GM19455 (cell line): ENCODE results near the gene APBA2.
"Not testable (repeated sequence)": the region's sequence is repeated elsewhere in the genome, so short reads cannot be mapped to it uniquely, and the experiment has no call there.

Experiments
- ATAC-seq: cut with Tn5 transposase; IDR thresholded peaks from one replicate; pipeline ENCODE4 v1.9.1; 2021; ENCODE audit not compliant: unreplicated experiment

The APBA2 gene

DNA sequence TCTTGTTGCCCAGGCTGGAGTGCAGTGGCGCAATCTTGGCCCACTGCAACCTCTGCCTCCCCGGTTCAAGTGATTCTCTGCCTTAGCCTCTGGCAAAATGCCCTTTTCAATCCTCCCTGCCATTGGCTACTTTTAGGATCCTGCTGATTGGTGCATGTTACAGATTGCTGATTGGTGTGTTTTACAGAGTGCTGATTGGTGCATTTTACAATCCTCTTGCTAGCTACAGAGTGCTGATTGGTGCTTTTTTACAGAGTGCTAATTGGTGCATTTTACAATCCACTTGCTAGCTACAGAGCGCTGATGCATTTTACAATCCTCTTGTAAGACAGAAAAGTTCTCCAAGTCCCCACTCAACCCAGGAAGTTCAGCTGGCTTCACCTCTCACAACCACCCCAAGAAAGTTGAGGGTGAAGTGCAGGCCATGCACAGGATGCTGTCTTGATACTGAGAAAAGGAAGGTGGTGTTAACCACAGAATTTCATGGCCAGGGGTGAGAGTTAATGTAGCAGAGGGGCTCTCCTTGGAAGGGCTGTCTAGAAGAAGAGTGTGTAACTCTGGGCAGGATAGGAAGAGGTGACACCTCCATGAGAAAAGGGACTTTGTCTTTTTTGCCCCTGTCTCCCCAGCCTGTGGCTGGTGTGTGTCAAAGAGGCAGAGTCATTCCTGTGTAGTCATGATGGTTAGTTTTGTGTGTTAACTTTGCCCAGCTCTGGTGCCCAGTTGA lies 145.9 kb downstream of the APBA2 start:
- no peak for ATAC-seq

DNA sequence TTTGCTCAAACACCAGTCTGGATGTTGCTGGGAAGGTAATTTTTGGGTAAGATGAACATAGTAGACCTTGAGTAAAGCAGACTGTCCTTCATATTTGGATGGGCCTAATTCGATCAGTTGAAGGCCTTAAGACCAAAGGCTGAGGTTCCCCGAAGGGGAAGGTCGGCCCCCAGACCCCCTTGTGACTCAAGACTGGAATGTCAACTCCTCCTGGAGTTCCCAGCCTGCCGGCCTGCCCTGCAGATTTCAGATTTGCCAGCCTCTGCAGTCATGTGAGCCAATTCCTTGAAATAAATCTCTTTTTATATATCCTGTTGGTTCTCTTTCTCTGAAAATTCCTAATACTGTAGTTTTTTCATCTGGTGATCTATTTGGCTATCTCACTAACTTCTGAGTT lies 146.5 kb downstream of the APBA2 start:
- no peak for ATAC-seq

DNA sequence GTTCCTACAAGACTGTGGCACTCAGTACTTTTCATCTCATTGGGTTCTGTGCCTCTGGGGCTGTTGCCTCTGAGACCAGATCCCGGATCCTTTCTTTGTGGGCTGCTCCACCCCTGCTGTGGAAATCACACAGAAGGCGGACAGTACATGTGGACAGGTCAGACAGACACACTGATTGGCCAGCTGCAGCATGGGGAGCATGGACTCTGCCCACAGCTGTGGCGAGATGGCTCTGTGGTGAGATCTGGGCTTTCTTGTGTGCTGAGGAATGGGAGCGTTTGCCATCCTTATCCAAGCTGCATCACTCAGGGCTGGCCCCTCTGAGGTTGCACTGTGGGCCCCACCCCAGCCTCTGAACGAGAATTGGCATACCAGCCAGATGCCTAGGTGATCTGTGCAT lies 147.0 kb downstream of the APBA2 start:
- ATAC-seq: no peak

DNA sequence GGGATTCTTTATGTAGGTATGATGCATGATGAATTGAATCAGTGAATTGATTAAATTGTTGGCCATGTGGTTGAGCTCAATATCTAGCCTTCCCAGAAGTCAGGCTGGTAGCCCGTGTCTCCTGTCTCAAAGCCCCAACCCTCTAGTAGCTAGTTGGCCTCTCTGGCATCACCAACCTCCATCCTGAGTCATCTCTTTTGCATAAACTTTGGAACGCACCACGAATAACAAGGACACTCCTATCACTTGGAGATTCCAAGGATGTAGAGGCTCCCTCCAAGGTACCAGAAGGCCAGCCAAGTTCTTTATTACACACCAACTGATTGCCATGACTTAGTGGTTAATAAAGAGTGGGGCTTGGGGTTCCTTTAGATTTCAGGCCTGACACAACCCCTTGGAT lies 148.4 kb downstream of the APBA2 start:
- no peak for ATAC-seq

DNA sequence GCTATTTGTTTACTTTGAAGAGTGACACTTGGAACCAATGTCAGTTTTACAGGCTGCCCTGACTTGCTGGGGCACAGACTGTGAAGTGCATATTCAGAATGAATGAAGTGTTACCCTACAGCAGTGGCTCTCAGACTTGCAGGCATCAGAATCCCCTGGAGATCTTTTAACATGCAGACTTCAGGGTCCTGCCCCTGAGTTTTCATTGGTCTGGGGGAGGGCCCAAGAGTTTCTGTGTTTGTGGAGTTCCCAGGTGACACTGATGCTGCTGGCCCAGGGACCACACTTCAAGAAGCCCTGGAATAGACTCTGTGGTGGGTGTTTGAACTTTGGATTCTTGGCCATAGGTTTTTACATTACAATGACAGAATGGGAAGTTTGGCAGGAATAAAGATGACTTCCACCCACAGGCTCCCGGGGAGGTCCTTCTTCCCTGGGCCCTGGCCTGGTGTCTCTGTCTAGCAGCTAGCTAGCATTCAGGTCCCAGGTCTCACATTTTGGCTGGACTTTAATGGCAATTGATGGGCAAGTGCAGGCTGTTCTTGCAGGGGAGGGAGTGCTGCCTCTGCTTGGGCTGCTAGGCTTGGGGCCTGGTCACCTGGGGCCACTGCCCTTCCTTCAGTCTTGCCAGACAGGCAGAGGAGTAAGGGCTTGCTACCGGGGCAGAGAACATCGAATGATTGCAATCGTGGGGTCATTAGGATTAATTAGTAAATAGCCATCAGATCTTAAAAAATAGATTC lies 149.0 kb downstream of the APBA2 start:
- ATAC-seq: no peak

DNA sequence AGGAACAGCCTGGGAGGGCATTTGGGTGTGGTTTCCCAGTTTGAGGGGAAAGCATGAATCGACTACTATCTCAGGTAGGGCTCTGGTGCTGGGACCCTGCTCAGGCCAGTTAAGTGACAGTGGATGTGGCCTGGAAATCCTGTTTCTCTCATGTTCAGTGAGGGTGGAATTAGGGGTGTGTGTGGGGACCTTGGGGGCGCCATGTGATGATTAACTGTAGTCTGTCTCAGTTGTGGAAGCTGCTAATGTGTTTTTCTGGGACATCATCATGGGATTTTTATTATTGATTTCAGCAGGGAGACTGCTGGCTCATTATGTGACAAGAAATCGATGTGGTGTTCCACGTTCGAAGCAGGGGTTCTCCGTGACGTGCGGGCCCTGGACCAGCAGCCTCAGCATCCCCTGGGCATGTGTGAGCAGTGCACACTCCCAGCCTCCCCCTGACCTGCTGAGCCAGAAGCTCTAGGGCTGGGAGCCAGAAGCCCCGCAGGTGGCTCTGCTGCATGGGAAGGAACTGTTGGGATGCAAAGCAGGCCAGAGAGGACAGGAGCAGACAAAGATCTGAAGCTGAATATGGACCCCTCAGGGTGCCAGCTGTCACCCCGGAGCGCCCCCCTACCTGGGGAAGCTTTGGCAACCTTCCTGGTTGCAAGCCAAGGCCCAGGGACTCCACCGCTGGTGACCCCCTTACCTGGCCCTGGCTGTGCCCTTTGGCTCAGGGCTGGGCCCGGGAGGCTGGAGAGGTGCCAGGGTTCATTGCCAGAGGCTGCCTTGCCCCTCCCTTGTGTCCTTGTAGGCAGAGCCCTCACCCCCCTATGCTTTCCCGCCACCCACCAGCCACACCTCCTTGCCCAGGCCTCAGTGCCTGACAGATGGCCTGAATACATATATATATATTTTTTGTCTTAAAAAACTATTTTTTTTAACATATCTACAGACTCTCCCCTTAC lies 149.8 kb downstream of the APBA2 start:
- no peak for ATAC-seq

DNA sequence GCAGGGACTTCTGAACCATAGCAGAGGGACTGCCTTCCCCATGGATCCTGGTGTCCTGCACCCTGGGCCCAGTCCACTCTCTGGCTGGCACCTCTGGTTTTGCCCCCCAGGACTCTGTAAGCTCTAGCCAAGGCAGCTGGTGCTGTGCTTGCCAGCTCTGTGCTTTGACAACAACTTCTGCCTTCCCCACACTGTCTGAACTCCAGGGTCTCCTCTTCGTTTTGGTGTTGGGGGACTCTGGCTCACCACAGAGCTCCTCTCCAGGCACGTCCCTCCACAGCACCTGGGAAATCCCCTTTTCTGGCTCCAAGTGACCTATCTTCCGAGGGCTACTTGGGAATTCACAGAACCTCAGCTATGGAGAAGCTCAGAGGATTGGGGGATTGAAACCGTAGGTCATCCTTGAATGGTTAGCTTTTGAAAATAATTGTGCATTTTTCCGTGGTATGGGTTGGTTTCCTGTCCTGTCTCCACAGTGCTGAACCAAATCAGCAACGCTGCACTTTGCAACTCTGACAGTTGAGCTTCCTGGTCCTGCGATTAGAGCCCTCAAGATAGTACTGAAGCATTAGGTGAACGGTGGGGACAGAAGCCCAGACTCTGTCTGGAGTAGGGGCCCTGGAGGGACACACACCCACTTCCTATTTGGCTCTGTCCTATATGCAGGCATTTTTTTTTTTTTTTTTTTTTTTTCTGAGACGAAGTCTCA lies 152.4 kb downstream of the APBA2 start:
- ATAC-seq: no peak

DNA sequence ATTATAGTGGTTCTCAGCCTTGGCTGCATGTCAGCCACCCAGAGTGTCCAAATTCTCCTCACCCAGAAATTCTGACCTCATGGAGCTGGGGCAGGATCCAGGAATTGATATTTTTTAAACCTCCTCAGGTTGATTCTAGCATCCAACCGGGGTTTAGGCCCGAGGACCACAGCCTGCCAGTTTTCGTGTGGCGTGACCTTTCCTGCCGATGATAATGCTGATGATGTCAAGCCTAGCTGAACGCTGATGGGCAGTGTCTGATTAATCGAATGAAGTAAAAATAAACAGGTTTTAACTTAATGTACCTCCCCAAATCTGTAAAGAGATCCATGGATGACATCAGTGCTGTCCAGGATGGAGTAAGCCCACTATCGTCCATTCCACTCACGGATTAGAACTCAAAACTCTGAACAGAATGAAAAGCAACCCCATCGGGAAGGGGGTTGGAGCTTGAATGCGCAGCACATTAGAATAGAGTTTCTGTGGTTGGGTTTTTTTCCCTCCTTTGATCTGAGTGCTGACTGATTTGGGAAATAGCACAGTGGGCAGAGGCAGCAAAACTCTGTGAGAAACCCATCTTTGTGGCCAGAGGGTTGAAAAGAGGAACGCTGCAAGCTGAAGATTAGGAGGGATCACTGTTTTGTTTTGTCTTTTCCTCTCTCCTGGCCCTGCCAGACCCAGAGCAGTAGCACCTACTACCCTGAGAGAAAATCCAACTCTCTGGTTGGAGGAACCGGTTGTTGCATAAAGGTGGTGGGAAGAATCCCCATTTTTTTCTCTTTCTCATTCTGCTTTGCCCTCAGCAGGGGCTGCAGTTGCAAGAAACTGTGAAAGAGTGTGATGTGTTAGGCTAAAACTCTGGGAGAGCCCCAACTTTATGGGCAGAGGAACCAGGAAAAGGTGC lies 153.9 kb downstream of the APBA2 start:
- no peak for ATAC-seq

DNA sequence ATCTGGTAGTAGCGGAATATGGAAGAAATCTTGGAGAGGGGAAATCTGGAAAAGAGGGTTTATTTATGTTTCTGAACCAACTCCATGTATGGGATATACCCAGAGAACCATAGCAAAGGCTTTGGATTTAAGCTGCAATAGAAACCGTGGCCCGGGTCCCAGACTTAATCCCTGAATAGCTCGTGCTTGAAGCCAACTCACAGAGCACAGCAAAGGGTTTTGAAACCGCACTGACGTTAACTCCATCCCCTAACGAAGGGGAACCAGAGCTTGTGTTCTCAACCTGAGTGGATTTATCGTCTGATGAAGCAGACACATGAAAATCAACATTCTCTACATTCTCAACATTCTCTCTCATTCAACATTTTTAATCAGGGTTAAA lies 154.6 kb downstream of the APBA2 start:
- ATAC-seq: no peak

DNA sequence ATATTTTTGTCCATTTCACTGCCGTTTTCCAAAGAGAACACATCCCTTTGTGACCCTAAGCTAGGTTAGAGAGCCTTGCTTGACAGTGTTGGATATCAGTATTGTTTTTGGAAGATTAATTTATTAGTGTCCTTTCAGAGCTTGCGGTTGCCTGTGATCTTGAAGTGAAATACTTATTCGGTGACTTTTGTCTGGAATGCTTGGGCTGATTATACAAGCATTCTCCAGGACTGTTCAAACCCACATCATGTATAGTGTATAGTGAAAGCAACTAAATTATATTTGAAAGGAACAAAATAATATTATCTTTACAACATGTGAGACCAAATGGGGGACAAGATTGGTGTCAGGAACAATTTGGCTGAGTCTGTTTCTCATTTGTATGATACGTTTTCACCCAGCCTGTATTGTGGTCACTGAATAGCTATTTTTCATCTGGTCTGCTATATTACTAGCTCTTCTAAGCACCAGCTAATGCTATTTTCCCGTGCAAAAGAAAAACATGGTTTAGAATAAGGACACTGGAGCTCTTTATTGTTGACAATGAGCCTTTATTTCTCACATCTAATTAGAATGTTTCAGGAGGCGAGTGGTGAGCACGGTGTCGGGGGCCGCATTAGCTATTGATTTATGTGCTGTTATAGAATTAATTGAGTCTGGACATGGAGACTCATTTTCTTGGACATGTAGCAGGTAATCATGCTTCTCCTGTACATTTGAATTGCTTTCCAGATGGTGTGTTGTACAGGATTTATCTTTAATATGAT lies 158.1 kb downstream of the APBA2 start:
- no peak for ATAC-seq

DNA sequence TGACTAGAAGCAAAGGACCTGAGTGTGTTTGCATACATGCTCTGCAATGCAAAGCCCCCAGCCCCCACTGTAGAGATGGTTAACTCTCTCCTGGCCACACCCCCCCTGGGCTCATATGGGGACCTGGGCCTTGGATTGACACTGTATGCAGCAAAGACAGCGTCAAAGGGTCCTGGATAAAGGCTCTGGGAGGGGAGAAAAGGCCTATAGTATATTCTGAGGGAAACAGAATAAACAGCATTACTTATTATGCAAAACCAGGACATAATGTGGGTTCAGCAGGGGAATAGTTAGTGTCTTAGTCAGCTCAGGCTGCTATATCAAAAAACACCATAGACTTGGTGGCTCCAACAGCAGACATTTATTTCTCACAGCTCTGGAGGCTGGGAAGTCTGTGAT lies 158.7 kb downstream of the APBA2 start:
- no peak for ATAC-seq

DNA sequence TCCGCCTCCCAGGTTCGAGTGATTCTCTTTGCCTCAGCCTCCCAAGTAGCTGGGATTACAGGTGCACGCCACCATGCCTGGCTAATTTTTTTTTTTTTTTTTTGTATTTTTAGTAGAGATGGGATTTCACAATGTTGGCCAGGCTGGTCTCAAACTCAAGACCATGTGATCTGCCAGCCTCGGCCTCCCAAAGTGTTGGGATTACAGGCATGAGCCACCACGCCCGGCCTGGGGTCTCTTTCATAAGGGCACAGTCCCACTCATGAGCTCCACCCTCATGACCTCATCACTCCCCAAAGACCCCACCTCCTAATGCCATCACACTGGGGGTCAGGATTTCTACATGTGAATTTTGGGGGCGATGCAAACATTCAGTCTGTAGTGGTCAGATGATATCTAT lies 159.4 kb downstream of the APBA2 start:
- not testable (repeated sequence) for ATAC-seq

DNA sequence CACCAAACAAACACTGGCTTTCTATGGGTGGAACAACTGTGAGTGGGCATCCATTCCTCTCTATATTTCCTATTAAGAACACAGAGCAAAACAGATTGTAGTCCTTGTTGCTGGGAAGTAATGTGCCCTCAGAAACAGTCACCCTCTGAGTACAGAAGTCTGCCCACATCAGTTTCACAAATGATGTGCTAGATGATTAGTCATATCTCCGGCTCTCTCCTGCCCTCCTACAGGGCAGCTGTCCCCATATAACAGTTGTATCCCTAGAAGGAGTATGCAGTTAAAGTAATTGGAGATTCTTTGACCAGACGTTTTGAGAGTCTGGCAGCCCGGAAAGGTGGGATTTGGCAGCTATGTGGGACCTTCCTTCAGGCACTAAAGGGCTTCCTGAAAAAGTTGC lies 159.9 kb downstream of the APBA2 start:
- no peak for ATAC-seq

DNA sequence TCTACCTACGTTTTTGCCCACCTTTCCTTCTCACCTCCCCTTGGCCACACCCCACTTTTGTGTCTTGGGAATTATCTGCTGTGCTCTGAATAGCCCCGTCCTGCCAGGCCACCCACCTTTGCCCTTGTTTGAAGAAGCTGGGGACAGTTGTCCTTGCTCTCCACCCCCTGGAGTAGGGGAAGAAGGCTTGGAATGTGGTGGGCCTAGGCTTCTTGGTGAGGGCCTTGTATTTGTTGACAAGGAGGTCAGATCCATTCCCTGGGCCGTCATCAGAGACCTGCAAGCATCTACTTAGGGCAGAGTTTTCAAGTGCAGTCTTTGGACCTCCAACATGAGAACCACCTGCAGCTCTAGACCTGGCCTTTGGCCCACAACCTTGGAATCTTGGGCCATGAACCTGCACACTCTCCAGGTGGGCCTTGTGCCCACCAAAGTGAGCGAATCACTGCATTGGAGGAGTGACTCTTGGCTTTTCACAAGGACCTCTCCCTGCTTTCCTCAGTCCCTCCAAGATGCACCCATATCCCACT lies 160.6 kb downstream of the APBA2 start:
- no peak for ATAC-seq

DNA sequence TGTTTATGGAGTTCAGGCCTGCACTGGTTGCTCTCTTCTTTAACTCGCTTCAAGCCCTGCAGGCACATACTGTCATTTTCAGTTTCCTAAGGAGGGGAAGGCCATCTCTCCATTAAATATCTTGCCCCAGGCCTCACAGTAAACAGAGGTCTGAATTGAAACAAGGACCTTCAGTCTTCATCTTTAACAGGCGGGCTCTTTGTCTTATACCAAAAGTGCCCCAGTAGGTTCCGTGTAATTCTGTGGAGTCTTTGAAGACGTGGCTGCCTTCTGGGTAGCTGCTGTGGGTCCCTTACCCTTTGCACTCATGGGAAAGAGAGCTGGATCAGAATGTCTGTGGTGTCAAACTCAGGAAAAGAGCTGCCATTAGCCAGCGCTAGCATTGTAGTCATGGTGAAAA lies 161.2 kb downstream of the APBA2 start:
- no peak for ATAC-seq

DNA sequence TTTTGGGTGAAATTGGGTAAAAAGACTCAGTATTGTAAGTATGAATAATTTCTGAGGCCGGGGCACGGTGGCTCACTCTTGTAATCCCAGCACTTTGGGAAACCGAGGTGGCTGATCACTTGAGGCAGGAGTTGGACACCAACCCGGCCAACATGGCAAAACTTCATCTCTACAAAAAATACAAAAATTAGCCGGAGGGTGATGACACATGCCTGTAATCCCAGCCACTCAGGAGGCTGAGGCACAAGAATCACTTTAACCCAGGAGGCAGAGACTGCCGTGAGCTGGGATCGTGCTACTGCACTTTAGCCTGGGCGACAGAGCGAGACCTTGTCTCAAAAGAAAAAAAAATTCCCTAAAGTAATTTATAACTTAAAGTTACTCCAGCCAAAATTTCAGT lies 162.2 kb downstream of the APBA2 start:
- no peak for ATAC-seq

DNA sequence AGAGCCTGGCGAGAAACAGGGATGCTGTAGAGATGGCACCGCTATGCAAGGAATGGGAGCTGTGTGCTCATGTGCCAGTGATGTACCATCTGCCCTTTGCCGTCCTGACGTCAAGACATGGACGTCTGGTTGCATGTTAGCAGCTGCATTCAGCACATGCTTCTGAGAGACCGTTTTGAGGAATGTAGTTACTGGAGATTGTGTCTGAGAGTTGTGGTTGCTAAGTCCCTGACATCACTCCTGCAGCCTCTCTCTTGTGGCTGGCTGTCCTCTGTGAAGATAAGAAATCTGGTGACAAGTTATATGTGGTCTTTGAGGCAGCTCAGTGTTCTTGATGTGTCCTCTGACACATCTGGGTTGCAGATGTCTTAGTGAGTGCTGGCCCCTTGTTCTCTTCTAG lies 165.1 kb downstream of the APBA2 start:
- ATAC-seq: no peak

DNA sequence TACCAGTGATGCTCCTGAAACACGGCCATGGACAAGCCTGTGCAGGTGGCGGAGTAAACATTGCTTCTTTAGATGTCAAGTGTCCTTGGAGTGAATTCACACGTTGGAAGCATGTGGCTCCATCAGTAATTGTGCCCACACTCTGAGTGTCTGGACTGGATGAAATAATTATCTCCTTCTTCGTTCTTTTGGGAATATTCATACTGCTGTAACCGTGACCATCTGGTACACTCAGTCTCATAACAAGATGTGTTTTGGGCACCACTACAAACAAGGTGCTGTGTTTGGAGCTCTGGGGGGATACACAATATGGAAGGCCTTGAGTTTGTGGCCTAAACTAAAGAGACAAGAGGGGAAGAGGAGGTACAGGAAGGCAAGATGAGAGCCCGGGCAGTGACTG lies 165.6 kb downstream of the APBA2 start:
- ATAC-seq: no peak

DNA sequence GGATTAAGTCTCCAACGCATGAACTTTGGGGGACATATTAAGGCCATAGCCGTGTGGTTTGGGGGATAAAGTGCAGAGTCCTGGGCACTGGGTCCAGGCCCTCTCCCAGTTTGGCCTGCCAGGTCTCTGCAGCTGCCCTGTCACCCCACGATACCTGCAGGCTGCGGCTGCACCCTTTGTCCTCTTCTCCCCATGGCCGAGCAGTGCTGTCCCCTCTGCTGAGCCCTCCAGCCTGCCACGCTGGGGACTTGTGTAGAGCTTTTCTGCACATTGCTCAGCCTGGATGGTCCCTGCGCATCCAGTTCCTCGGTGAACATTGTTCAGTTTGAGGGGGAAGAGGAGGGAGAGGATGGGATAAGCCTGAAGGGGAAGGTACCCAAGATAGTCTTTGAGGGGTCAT lies 167.2 kb downstream of the APBA2 start:
- no peak for ATAC-seq
